GM18499 (cell line): Measurements from ENCODE around the gene USP25.

Source experiments
- ATAC-seq: cut with Tn5 transposase; IDR thresholded peaks from one replicate; pipeline ENCODE4 v1.9.1; 2021; ENCODE audit warnings: moderate number of reproducible peaks; ENCODE audit not compliant: insufficient read depth, unreplicated experiment

Gene USP25

DNA sequence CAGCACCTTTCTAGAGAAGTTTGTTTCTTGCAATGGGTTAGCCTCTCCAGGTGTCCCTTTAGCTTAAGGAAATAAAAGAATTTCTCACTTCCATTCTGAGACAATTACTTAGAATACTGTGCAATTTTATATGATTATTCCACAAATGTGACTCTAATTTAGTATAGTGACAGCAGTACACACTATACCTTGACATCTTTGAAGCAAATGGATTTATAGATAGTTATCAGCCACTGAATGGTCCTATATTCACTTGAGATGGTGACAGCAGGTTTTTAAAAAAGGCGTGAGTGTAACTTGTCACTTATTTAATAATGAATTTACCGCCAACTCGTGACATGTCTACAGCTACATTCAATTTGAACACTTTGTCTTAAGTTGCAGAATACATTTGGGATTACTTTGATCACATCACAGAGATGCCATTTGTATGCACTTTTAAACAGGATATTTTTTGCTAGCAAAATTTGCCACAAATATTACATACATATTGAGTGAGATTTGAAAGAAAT lies 71.6 kb downstream of the USP25 start:
- ATAC-seq = no peak

DNA sequence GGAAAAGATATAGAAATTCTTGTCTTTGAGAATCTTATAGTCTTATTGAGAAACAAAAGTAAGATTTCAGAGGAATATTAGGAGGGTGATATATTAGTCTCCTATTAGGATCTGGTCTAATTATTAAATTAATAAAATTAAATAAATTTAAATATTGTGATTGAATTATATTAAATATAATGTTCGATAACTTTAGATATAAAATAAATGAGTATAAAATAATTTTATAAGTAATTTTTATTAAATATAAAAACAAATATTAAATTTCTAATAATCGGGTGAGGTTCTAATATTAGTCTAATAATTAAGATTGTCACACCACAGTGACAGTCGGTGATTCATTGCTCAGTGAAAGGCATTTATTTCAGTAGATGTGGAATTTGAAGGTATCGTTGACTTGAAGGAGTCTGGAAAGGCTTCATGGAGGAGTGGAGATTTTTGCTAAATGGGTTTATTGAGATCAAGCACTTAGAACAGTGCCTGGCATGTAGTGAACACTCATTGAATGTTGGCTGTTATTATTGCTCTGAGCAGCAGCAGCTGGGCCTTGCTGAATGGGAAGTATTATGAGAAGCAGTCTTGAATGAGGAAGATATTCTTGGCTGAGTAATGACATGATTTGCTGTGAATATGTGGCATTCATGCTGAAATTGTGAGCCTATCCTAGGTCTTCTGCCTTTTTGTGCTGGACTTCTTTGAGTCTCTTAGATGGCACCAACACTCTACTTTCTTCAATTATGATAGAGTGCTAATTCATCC lies 74.6 kb downstream of the USP25 start:
- ATAC-seq = no peak

DNA sequence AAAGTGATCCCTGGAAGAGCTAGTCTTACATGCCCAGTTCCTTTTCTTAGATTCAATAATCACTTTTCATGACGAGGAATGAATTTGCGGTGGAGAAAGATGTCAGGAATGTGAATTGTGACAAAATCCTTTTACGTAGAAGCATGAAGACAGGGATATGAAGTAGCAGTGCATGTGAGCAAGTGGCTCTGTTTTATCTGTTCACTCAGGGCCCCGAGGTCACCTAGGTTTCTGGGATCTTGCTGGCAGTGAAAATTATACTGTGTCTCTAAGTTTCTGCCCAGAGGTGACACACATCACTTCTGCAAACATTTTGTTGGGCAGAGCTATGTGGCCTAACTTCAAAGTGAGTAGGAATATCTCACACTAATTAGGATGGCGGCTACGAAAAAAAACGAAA lies 79.3 kb downstream of the USP25 start:
- ATAC-seq = no peak

DNA sequence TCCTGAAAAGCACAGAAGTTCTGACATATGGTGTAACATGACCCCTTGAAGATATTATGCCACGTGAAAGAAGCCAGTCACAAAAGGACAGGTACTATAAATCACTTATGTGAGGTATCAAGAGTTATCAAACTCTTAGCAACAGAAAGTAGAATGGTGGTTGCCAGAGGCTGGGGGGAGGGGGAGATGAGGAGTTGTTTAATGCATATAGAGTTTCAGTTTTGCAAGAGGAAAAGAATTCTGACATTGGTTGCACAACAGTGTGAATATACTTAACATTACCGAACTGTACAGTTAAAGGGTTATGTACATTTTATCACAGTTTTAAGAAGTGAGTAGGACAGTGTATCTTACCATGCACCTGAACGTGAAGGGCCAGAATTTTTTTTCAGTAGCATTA lies 80.0 kb downstream of the USP25 start:
- no peak for ATAC-seq

DNA sequence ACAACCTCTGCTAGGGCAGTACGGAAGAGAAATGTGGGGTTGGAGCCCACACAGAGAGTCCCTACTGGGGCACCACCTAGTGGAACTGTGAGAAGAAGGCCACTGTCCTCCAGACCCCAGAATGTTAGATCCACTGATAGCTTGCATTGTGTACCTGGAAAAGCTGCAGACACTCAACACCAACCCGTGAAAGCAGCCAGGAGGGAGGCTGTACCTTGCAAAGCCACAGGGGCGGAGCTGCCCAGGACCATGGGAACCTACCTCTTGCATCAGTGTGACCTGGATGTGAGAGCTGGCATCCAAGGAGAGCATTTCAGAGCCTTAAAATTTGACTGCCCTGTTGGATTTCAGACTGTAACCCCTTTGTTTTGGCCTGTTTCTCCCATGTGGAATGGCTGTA lies 85.5 kb downstream of the USP25 start:
- ATAC-seq = no peak

DNA sequence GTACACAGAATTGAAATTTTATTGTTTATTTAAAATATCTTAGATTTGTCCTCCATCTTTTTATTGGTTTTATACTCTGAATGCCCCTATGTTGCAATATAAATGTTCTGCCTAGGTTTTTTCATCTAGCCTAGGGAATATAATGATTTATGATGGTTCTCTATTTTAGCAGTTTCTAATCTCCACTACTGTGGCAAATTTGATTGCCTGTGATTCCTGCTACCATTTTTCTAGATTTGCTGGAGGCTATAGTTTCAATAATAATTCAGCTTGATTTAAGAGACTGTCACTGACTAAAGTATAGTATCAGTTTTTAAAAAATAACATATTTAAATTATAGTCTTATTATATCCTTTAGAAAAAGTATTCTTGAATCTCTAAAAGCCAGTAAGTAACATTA lies 90.5 kb downstream of the USP25 start:
- no peak for ATAC-seq

DNA sequence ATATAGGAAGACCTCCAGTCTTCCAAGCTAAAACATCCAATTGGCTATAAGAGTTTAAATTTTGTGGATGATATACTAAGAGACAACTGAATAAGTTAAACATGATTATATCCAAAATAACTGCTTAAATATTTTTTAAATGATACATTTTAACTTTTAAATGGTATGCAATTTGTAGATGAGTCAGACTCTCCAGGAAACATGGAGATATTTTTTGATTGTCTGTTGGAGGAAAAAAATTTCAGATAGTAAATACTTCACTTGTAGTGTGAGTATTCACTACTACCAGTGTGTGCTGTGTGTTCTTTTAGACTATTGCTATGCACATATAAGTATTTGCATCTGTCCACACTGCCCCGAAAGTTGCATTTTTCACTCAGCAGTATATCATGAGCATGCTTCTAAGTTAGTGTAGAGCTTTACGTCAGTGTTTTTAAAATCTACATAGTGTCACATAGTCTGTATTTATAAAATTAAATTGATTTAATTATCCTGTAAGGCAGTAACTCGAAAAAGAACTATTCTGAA lies 91.1 kb downstream of the USP25 start:
- ATAC-seq = no peak

DNA sequence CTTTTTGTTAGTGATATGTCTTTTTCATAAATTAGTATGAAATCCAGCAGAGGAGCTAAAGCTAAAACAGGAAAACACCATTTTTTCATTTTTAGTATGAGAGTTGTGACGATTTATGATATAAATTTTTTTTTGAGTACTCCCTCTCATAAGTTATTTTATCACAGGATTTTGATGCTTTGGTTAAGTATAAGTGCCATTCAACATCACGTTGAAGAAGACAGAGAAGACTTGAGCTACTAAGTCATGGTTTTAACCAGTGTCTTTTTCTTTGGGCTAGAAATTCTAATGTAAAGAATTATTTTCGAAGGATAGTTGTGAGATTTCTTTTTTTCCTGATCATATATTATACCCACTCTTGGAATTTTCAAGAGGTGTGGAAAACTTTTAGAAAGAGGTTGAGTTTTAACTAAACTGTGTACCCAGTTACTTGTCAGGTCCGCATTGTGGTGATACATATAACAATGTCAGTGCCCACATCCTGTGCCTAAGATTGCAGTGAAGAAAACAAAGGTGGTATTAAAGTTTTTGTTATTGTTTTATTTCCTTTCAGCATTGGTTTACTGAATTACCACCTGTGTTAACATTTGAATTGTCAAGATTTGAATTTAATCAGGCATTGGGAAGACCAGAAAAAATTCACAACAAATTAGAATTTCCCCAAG lies 93.8 kb downstream of the USP25 start:
- ATAC-seq = no peak

DNA sequence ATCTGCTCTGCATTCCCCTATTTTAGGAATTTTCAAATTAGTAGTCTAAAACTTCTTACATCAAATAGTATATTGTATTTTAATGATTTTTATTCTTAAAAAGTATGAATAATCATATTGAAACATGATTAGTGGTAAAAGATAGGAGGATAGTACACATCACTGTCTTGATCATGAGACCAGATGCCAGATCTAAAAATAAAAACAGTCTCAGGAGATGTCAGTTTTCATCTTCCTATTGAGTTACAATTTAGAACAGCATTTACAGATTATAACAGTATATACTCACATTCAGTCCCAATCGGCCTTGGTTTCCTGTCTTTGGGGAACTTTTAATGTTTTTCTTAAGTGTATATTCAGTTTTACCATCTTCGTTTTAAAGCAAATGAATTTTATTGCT lies 95.9 kb downstream of the USP25 start:
- no peak for ATAC-seq

DNA sequence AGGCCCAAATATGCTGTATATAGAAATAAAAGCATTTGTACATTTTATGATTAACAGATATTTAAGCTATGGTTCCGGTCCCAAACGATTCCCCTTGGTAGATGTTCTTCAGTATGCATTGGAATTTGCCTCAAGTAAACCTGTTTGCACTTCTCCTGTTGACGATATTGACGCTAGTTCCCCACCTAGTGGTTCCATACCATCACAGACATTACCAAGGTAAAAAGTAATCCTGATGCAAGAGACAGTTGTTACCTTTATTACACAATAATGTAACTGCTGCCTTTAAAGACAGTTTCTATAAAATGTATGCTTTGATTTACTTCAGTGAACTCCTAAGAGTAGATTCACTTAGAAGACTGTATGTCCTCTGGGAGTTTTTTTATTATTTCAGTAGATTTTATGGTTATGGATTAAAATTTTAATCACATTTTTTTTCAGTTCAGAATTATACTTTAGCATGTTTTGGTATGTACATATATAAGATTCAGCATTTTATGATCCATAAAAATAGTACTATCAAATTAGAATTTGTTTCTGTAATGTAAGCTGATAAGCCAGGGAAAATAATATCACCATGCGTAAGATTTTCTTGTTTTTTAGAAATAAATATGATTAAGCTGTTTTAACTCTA lies 96.5 kb downstream of the USP25 start:
- no peak for ATAC-seq

DNA sequence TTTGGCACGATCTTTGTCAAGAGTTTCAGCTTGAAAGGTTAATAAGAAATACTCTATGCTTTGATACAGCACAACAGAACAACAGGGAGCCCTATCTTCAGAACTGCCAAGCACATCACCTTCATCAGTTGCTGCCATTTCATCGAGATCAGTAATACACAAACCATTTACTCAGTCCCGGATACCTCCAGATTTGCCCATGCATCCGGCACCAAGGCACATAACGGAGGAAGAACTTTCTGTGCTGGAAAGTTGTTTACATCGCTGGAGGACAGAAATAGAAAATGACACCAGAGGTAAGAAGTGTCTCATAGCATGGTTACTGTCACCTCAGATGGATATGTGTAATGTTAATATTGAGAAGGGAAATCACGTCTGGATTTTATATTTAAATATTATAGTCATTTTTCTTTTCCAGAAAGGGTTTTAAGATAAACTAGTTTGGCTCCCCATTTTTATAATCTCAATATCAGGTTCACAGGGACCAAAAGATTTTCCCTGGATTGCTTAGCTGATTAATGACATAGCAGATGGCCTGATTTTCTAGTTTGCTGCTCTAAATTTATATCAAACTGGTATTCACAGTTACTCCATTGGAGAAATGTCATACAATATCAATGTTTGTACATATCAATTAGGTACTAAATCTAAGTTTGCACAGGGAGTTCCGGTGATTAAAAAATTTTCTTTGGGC lies 97.3 kb downstream of the USP25 start:
- no peak for ATAC-seq

DNA sequence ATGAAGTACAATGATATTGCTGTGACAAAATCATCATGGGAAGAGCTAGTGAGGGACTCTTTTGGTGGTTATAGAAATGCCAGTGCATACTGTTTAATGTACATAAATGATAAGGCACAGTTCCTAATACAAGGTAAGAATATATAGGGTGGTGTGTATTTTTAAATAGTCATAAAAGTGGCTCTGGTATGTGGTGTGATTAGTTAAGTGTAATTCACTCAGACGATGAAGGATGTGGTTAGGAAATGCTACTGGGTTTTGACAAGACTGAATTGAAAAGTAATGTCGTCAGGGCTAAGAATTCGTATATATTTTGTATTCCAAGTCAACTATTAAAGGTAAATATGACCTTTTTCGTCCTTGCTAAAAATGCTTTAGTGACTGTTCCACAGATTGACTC lies 101.7 kb downstream of the USP25 start:
- ATAC-seq = no peak

DNA sequence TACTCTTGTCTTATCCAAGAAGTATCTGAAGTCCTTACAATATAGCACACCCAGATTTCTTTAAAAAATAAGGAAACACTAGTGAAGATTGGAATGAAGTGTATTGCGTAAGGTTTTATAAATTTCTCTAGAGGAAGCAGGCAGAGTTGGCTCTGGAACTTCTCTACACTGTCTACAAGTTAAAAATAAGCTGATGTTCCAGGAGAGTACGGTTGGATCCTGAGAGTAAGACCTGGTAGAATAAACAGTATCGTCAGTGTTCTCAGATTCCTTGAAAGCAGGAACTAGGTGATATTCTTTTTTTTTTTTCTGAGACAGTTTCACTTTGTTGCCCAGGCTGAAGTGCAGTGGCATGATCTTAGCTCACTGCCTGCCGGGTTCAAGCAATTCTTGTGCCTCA lies 107.9 kb downstream of the USP25 start:
- ATAC-seq = no peak

DNA sequence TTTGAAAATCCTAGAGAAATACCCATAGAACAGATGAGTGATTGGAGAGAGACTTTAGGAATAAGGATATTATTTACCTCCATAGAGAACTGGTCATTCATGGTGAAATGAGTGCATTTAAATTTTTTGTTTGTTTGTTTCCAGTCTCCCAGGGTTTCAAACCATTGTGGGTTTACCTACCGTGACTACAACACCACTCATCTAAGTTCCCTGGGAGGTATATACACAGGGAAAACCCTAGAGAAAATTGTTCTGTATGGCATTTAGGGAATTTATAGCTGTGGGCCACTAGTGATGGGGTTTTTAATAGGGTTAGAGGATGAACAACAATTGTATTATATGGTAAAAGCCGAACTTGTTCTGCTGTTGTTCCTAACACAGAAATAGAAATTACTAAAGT lies 109.2 kb downstream of the USP25 start:
- no peak for ATAC-seq

DNA sequence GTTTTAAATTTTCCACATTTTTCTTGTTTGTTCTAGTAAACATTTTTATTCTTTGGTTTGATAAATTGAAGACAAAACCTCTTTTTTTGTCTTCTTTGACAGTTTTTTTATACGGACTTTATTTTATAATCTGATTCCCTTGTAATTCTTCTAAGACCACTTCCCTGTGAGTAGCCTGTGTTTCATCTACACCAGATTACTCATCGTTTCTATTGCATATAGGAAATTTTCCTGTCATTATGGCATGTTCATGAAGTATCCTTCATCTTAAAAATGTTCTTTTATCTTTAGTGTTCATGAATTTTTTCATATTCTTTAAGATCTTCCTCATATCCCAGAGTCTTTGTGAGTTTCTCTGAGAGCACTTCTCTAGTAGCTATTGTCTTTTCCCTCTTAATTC lies 109.8 kb downstream of the USP25 start:
- no peak for ATAC-seq

DNA sequence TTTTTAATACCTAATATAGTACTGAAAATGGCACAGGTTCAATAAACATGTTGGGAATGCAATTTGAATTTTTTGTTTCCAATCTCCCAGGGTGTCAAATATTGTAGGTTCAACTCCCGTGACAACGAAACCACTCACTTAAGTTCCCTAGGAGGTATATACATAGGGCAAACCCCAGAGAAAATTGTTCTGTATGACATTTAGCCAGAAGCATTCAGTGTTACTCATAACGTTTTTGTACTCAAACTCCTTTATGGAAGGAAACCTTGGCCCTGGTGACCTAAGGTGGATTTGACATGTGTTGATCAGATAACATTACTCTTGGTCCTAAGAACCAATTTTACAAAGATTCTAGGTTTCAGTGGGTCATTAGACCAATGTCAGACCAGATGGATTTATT lies 110.6 kb downstream of the USP25 start:
- no peak for ATAC-seq

DNA sequence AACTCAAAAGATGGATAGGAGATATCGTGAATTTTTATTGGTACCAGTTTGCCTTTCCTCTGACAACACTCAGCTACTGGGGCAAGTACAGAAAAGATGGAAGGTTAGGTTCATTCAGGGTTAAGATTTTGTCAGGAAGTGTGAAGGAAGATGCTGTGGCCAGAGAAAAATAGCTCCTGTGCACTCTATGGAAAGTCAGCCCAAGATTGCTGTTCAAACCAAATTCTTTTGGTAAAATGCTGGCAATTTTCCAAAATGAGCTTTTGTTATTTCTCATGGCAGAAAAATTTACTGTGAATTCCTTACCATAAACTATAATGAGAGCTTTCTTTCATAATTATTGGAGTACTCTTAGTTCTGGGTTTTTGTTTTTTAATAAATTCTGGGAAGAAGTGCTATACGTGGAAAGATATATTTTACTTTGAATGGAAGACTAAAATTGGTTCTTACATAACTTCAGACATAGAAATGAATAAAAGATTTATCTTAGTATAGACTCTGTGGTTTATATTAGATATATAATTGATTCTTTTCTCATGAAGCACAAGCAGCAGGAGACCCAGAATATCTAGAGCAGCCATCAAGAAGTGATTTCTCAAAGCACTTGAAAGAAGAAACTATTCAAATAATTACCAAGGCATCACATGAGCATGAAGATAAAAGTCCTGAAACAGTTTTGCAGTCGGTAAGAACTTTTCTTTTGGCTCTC lies 112.2 kb downstream of the USP25 start:
- no peak for ATAC-seq

DNA sequence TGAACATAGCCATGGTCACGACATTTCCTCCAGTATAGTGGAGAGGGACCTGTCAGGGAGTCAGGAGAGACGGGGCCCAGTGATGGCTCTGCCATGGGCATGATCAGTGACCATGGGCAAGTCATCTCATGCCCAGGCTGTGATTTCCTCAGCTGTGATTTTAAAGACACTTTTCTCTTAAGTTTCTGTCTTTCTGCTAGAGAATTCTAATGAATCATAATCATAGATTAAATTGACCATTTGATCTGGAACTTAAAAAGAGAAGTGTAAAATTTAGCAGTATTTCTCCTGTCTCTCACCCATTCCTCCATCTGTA lies 112.7 kb downstream of the USP25 start:
- no peak for ATAC-seq

DNA sequence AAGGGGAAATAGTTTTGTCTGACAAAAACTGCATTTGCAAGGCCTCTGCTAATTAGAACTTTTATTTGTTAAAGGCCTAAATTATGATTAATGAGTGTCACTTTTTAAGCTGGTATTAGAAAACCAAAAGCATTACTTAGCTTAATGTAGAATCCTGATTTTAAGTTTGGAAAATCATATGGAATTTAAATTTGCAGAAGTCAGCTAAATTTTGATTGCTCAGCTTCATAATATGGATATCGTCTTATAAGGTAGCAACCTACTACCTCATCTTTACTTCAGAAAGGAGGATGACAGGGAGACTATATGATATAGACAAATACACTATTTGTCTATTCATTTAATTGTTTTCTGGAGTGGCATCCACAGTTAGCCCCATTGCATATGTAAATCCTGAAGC lies 114.0 kb downstream of the USP25 start:
- no peak for ATAC-seq
